Measurements from ENCODE around the gene SSH3.

Gene SSH3

GRCh38 chr11:67301313-67301921 lies 1.9 kb upstream of the SSH3 start:
- no peak overlapping the region for H3K4me3 ChIP-seq (replicated peaks; ENCODE audit: low read depth, low read length)
- H3K36me3 ChIP-seq (ENCODE audit: control insufficient read depth, insufficient read depth, low read length), result peaks cover 27% of the 10 kb centered on the region
- no peak for TF ChIP-seq CTCF (IDR thresholded peaks at IDR 0.05; ENCODE audit: insufficient read depth, low read length, poor library complexity, severe bottlenecking)
- no peaks in the 10 kb centered on the region for H3K27me3 ChIP-seq (replicated peaks; ENCODE audit: control insufficient read depth, insufficient read depth, low read length)
- no peak for DNase-seq (ENCODE audit: extremely low read depth, insufficient read length)

GRCh38 chr11:67301951-67302516 lies 1.3 kb upstream of the SSH3 start:
- no peaks in the 10 kb centered on the region for H3K27me3 ChIP-seq (replicated peaks; ENCODE audit: control insufficient read depth, insufficient read depth, low read length)
- H3K4me3 ChIP-seq (replicated peaks; ENCODE audit: low read depth, low read length), result no peak overlapping the region
- no peak for DNase-seq (ENCODE audit: extremely low read depth, insufficient read length)
- no peak for TF ChIP-seq CTCF (IDR thresholded peaks at IDR 0.05; ENCODE audit: insufficient read depth, low read length, poor library complexity, severe bottlenecking)
- H3K36me3 ChIP-seq (ENCODE audit: control insufficient read depth, insufficient read depth, low read length), result peaks cover 27% of the 10 kb centered on the region

- DNase-seq (ENCODE audit: extremely low read depth, insufficient read length), result no peak
- no peak overlapping the region for H3K4me3 ChIP-seq (replicated peaks; ENCODE audit: low read depth, low read length)
- peaks cover 27% of the 10 kb centered on the region for H3K36me3 ChIP-seq (ENCODE audit: control insufficient read depth, insufficient read depth, low read length)
- no peaks in the 10 kb centered on the region for H3K27me3 ChIP-seq (replicated peaks; ENCODE audit: control insufficient read depth, insufficient read depth, low read length)
- no peak for TF ChIP-seq CTCF (IDR thresholded peaks at IDR 0.05; ENCODE audit: insufficient read depth, low read length, poor library complexity, severe bottlenecking)
Measured at GRCh38 chr11:67302571-67303131, 679 bp upstream of the SSH3 start.

GRCh38 chr11:67303835-67304411 lies 593 bp downstream of the SSH3 start:
- TF ChIP-seq CTCF (IDR thresholded peaks at IDR 0.05; ENCODE audit: insufficient read depth, low read length, poor library complexity, severe bottlenecking), result no peak
- H3K4me3 ChIP-seq (replicated peaks; ENCODE audit: low read depth, low read length), result peak overlapping the region; percentile 51
- H3K36me3 ChIP-seq (ENCODE audit: control insufficient read depth, insufficient read depth, low read length), result peaks cover 26% of the 10 kb centered on the region
- no peak for DNase-seq (ENCODE audit: extremely low read depth, insufficient read length)
- H3K27me3 ChIP-seq (replicated peaks; ENCODE audit: control insufficient read depth, insufficient read depth, low read length), result no peaks in the 10 kb centered on the region

- no peak for TF ChIP-seq CTCF (IDR thresholded peaks at IDR 0.05; ENCODE audit: insufficient read depth, low read length, poor library complexity, severe bottlenecking)
- Histone ChIP-seq H3K36me3 (ENCODE audit: control insufficient read depth, insufficient read depth, low read length) (peaks cover 20% of the 10 kb centered on the region), H3K27me3 (replicated peaks; ENCODE audit: control insufficient read depth, insufficient read depth, low read length) (no peaks in the 10 kb centered on the region), H3K4me3 (replicated peaks; ENCODE audit: low read depth, low read length) (no peak overlapping the region)
- no peak for DNase-seq (ENCODE audit: extremely low read depth, insufficient read length)
Measured at GRCh38 chr11:67304511-67305113, 1.3 kb downstream of the SSH3 start.
